ENCODE measurements around the gene POFUT2. TPM values are rescaled to one million over a fixed set of nuclear protein-coding genes. Genes with fewer than 3 reads are reported as not detected.

POFUT2 gene
- polyA plus RNA-seq, 1 donor from 2014 or later: 5.9 TPM

DNA sequence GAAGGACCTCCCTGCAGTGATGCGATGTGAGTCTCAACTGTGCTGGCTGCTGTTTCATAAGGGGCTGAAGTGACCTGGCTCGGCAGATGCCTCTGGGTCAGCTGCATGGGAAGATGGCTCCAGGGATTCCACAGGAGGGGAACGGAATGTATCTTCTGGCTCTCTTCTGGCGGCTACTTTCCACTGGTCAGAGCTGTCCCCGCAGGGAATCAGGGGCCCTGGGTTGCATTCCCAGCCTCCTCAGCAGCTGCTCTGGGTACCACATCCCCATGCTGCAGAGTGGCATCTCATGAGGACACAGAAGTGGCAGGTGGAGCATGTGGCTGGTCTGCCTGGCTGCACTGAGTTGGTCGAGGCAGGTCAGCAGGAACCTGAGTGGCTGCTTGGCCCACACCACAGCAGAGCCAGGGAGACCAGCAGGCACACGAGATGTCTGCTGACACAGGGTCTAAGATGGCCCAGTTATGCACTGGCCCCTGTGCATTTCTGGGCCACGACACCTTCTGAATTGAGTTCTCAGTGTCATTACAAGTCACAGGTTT lies 42.8 kb downstream of the POFUT2 start:
- Mint-ChIP-seq H3K4me3 (no peak overlapping the region), H3K4me1 (peaks cover 0 to 2% (median 0%) of the 10 kb centered on the region in 3 donors), H3K27ac (no peak overlapping the region), H3K27me3 (peaks cover 8% of the 10 kb centered on the region), H3K9me3 (peaks cover 0 to 31% (median 4%) of the 10 kb centered on the region in 3 donors), H3K36me3 (no peaks in the 10 kb centered on the region)

DNA sequence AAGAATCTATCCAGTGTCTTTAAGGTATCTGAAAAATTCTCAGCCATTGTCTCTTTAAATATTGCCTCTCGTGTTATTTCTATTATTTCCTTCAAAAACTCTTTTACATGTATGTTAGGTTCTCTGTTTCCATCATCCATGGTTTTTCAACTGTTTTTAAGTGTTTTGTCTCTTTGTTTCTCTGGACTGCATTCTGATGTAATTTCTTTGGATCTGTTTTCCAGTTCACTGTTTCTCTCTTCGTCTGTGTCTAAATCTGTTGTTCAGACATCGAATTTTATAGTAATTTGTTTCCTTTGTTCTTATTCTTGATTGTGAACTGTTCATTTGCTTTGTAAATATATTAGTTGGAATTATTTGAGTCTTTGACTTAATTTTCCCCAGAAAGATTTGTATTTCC lies 44.1 kb downstream of the POFUT2 start:
- Mint-ChIP-seq H3K27me3 (peaks cover 9% of the 10 kb centered on the region), H3K36me3 (no peaks in the 10 kb centered on the region), H3K27ac (no peak overlapping the region), H3K9me3 (peaks cover 0 to 31% (median 4%) of the 10 kb centered on the region in 3 donors), H3K4me3 (no peak overlapping the region), H3K4me1 (no peaks in the 10 kb centered on the region)

DNA sequence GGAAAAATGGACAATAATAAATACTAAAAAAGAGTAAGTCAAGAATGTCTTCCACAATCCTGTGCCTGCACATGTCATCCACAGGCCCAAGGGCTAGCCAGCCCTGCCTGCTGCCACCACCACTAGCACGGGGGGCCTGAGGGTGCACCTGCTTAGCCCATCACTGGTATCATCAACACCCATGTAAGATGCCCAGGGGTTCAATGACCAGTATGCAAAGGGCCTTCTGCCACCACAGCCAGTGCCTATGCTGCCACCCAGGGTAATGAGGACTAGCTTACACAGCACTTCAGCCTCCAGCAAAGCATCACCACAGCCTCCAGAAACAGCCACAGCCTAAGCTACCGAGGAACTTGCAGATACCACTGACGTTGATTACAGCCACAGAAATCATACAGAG lies 46.3 kb downstream of the POFUT2 start:
- no peak overlapping the region for H3K27ac Mint-ChIP-seq

GRCh38 chr21:45237401-45237800 lies 50.3 kb downstream of the POFUT2 start:
- Mint-ChIP-seq H3K4me1 (no peaks in the 10 kb centered on the region), H3K27ac (no peak overlapping the region)

More for the DNA sequence above, 46.3 kb downstream of the POFUT2 start:
- H3K9me3 Mint-ChIP-seq: peaks cover 0 to 36% (median 6%) of the 10 kb centered on the region in 3 donors
- H3K27me3 Mint-ChIP-seq: peaks cover 20% of the 10 kb centered on the region
- H3K36me3 Mint-ChIP-seq: no peaks in the 10 kb centered on the region
- H3K4me3 Mint-ChIP-seq: peak overlapping the region in 1 of 4 donors; percentile 9
- no peaks in the 10 kb centered on the region for H3K4me1 Mint-ChIP-seq

GRCh38 chr21:45236481-45236880 lies 51.2 kb downstream of the POFUT2 start:
- Mint-ChIP-seq H3K27ac (no peak overlapping the region), H3K9me3 (peaks cover 0 to 13% (median 1%) of the 10 kb centered on the region in 3 donors), H3K27me3 (peaks cover 27% of the 10 kb centered on the region), H3K4me3 (peak overlapping the region in 1 of 4 donors; percentile 41), H3K36me3 (no peaks in the 10 kb centered on the region), H3K4me1 (no peaks in the 10 kb centered on the region)

More at GRCh38 chr21:45237401-45237800, 50.3 kb downstream of the POFUT2 start:
- peaks cover 27% of the 10 kb centered on the region for H3K27me3 Mint-ChIP-seq
- peaks cover 0 to 21% (median 6%) of the 10 kb centered on the region in 3 donors for H3K9me3 Mint-ChIP-seq
- H3K4me3 Mint-ChIP-seq: no peak overlapping the region
- H3K36me3 Mint-ChIP-seq: no peaks in the 10 kb centered on the region

DNA sequence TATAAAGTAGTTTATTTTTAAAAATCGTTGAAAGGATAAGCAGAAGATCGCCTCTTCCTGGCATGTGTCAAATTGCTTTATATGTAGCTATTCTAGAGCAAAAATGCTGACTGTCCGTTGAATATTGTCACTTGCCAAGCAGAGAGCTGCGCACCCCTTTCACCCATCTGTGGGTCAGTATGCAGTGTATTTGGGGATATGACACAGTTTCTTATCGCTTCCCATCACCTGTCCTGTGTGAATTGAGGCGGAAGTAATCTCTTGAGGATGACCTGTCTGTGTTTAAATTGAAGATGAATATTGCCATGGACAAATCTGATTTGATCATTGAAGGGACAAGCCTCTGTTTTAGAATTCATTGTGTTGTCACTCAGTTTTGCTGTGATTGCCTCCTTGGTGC lies 52.2 kb downstream of the POFUT2 start:
- no peaks in the 10 kb centered on the region for H3K4me1 Mint-ChIP-seq
- H3K27ac Mint-ChIP-seq: no peak overlapping the region
- H3K27me3 Mint-ChIP-seq: peaks cover 23% of the 10 kb centered on the region
- no peaks in the 10 kb centered on the region for H3K36me3 Mint-ChIP-seq
- H3K9me3 Mint-ChIP-seq: peaks cover 0 to 5% (median 1%) of the 10 kb centered on the region in 3 donors
- H3K4me3 Mint-ChIP-seq: no peak overlapping the region

DNA sequence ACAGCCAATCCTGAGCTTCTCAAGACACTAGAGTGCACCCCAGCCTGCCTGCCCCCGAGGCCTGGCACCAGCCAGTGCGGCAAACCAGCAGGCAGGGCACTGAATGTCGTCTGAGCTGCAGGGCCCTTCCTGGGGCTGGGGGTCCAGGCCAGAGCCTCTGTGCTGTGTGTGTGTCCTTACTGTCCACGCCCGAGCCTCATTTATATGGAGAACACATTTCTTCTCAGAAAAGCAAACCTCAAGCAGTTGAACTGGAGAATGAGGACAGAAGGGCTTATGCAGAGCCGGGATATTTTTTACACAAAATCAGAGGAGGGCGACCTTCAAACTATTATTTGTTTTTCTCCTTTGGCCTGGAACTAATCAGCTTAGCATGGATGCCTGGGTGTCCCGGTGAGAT lies 52.7 kb downstream of the POFUT2 start:
- H3K4me3 Mint-ChIP-seq: no peak overlapping the region
- H3K9me3 Mint-ChIP-seq: peaks cover 0 to 4% (median 1%) of the 10 kb centered on the region in 3 donors
- H3K4me1 Mint-ChIP-seq: no peaks in the 10 kb centered on the region
- H3K27me3 Mint-ChIP-seq: peaks cover 23% of the 10 kb centered on the region
- no peaks in the 10 kb centered on the region for H3K36me3 Mint-ChIP-seq
- no peak overlapping the region for H3K27ac Mint-ChIP-seq

DNA sequence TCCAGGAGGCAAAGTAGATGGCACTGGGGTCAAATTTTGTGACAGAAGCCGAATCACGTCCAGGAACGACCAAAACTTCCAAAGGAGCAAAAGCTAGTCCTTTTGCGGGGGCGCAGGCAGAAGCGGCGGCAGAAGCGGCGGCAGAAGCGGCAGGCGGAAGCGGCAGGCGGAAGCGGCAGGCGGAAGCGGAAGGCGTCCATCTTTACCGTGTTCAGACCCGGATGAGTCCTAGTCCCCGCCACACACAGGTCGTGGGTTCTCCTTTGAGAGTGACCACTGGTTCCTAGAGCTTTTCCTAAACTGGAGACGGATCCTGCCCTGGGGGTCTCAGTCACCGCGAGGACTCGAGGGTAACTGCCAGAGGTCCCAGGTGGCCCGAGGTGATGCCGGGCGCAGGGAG lies 53.6 kb downstream of the POFUT2 start:
- H3K27me3 Mint-ChIP-seq: peaks cover 23% of the 10 kb centered on the region
- no peaks in the 10 kb centered on the region for H3K36me3 Mint-ChIP-seq
- no peak overlapping the region for H3K4me3 Mint-ChIP-seq
- H3K4me1 Mint-ChIP-seq: no peaks in the 10 kb centered on the region
- peaks cover 0 to 4% (median 1%) of the 10 kb centered on the region in 3 donors for H3K9me3 Mint-ChIP-seq
- no peak overlapping the region for H3K27ac Mint-ChIP-seq

DNA sequence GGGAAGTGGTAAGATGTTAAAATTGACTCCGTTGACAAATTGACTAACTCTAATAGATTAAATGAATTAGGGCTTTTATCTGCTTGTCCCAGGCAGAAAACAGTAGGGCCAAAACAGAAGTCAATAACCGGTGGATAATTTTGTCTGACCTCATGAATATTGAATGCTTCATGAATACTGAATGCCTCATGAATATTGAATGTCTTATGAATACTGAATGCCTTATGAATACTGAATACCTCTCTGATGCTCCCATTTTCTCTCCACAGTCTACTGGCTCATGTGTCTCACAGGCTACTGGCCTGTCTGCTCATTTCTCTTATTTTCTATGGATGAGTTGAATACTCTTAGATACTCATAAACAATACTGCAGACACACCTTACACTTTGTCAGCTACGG lies 56.0 kb downstream of the POFUT2 start:
- peaks cover 0 to 6% (median 4%) of the 10 kb centered on the region in 3 donors for H3K4me1 Mint-ChIP-seq

GRCh38 chr21:45228656-45229240 lies 58.9 kb downstream of the POFUT2 start:
- no peak overlapping the region for H3K4me3 Mint-ChIP-seq
- no peaks in the 10 kb centered on the region for H3K36me3 Mint-ChIP-seq
- H3K4me1 Mint-ChIP-seq: peaks cover 0 to 22% (median 13%) of the 10 kb centered on the region in 3 donors
- H3K27me3 Mint-ChIP-seq: peaks cover 2% of the 10 kb centered on the region
- H3K9me3 Mint-ChIP-seq: no peaks in the 10 kb centered on the region
- no peak overlapping the region for H3K27ac Mint-ChIP-seq

More for the DNA sequence above, 56.0 kb downstream of the POFUT2 start:
- Mint-ChIP-seq H3K27ac (peak overlapping the region in 1 of 3 donors; percentile 77), H3K4me3 (no peak overlapping the region), H3K9me3 (no peaks in the 10 kb centered on the region), H3K27me3 (peaks cover 11% of the 10 kb centered on the region), H3K36me3 (no peaks in the 10 kb centered on the region)

DNA sequence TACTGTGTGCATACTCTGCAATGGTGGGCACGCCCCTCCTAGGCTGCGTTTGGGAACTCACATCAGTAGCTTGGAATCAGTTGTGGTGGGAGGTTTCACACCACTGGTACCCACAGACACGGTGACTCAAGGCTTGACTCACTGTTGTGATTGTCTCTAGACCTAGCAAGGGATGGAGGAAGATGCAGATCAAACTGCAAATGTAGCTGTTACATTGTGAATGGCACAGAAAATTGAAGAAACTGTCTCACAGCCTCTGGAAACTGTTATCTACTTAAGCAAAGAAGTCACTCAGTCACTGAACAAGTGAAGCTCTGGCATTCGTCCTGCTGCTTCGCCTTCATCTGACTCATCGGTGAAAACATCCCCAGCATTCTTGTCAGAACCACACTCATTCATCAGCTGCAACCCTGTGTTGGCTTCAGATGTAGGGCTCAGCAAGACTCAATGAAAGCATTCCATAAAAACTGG lies 59.5 kb downstream of the POFUT2 start:
- Mint-ChIP-seq H3K9me3 (no peaks in the 10 kb centered on the region), H3K27ac (no peak overlapping the region), H3K4me1 (peaks cover 0 to 22% (median 13%) of the 10 kb centered on the region in 3 donors), H3K27me3 (no peaks in the 10 kb centered on the region), H3K4me3 (no peak overlapping the region), H3K36me3 (no peaks in the 10 kb centered on the region)

DNA sequence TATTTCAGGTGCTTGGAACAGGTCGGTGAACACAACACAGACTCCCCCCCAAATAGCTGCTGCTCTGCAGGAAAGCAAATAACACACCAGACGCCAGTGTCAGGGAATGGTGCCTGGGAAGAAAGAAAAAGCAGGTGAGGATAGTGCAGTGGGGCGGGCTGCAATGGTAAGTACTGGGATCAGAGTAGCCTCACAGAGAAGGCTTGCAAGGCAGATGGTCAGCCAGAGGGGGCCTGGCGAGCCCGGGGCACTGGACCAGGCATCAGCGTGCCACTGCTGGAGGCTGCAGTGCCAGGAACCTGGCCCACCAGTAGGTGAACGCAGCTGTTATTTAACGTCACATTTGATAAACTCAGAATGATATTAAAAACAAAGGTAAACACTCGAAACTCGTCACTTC lies 60.0 kb downstream of the POFUT2 start:
- peaks cover 0 to 22% (median 13%) of the 10 kb centered on the region in 3 donors for H3K4me1 Mint-ChIP-seq
- no peaks in the 10 kb centered on the region for H3K27me3 Mint-ChIP-seq
- H3K36me3 Mint-ChIP-seq: no peaks in the 10 kb centered on the region
- H3K4me3 Mint-ChIP-seq: no peak overlapping the region
- H3K9me3 Mint-ChIP-seq: no peaks in the 10 kb centered on the region
- peak overlapping the region in 1 of 3 donors; percentile 67 for H3K27ac Mint-ChIP-seq

GRCh38 chr21:45226540-45227326 lies 61.0 kb downstream of the POFUT2 start:
- Mint-ChIP-seq H3K27ac (peak overlapping the region in 2 of 3 donors; percentile 5 to 68), H3K4me3 (peak overlapping the region in 2 of 4 donors; percentile 60 to 68), H3K27me3 (no peaks in the 10 kb centered on the region), H3K9me3 (no peaks in the 10 kb centered on the region), H3K4me1 (peaks cover 0 to 22% (median 13%) of the 10 kb centered on the region in 3 donors), H3K36me3 (peaks cover 2% of the 10 kb centered on the region)

DNA sequence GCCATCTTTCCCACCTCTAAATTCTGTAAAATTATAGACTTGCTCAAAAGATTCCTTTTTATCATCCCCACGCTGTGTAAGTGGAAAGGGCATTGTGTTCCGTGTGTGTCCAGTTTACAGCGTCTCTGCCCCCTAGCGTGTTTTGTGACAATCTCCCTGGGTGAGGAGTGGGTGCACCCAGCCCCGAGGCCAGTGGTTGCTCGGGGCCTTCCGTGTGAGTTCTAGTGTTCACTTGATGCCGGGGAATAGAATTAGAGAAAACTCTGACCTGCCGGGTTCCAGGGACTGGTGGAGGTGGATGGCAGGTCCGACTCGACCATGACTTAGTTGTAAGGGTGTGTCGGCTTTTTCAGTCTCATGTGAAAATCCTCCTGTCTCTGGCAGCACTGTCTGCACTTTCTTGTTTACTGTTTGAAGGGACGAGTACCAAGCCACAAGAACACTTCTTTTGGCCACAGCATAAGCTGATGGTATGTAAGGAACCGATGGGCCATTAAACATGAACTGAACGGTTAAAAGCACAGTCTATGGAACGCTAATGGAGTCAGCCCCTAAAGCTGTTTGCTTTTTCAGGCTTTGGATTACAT lies 61.9 kb downstream of the POFUT2 start:
- Mint-ChIP-seq H3K4me3 (peak overlapping the region in 1 of 4 donors; percentile 68), H3K27ac (no peak overlapping the region), H3K4me1 (peaks cover 0 to 22% (median 14%) of the 10 kb centered on the region in 3 donors), H3K9me3 (no peaks in the 10 kb centered on the region), H3K27me3 (no peaks in the 10 kb centered on the region), H3K36me3 (peaks cover 2% of the 10 kb centered on the region)
